Endothelial cell of umbilical vein (primary cell): Measurements from ENCODE around the gene MTPN. TPM values are rescaled to one million over a fixed set of nuclear protein-coding genes. Genes with fewer than 3 reads are reported as not detected.

Source experiments
- BruUV-seq: library from RNA; stranded (reverse); fragments of 400-500 nt; replicated peaks from 2 replicates; lab custom pipeline; 2021; lab: Mats Ljungman, UMichigan
- CTCF ChIA-PET: fragments of 300-600, 350-600 bp; sonication (Branson Sonifier 250); formaldehyde crosslinking; loops from one replicate; lab custom pipeline; 2021; ENCODE audit warnings: antibody characterized with exemption, inconsistent platforms; lab: Charles Lee
- POLR2A ChIA-PET: fragments of 300-600, 350-600 bp; sonication (Branson Sonifier 250); formaldehyde crosslinking; loops from one replicate; lab custom pipeline; 2021; ENCODE audit warnings: antibody characterized with exemption, inconsistent platforms; lab: Charles Lee
- DNase-seq: peaks from one replicate; pipeline ENCODE4 v3.0.0-alpha.2; 2011; ENCODE audit warnings: low read depth, low spot score
- FAIRE-seq: peaks from 2 replicates; lab custom pipeline; 2011; peaks lifted over from hg19 to GRCh38; lab: Jason Lieb, UNC
- H2AFZ ChIP-seq: 2 replicates; pipeline ENCODE4 v1.6.0; 2012; ENCODE audit warnings: low read depth, low read length, control low read depth, inconsistent platforms
- H3K27ac ChIP-seq: 2 replicates; pipeline ENCODE4 v1.5.1; 2011; ENCODE audit warnings: low read depth, mild to moderate bottlenecking, control low read depth, low read length, moderate library complexity; ENCODE audit not compliant: insufficient read depth
- H3K27me3 ChIP-seq, 2 experiments: 2 replicates each; pipeline versions ENCODE4 v1.6.0 to v1.6.1; 2011; ENCODE audit warnings: low read length in 2 of 2, mixed read lengths in 1 of 2; ENCODE audit not compliant: control insufficient read depth in 2 of 2, insufficient read depth in 2 of 2
- H3K36me3 ChIP-seq, 2 experiments: 2 replicates in 1 of 2; 3 replicates in 1 of 2; pipeline ENCODE4 v1.5.1; 2011; ENCODE audit warnings: low read length in 2 of 2, mild to moderate bottlenecking in 1 of 2, moderate library complexity in 1 of 2; ENCODE audit not compliant: control insufficient read depth in 2 of 2, insufficient read depth in 2 of 2; ENCODE audit errors: extremely low read depth in 1 of 2
- H3K4me1 ChIP-seq: 3 replicates; pipeline ENCODE4 v1.5.1; 2011; ENCODE audit warnings: mild to moderate bottlenecking, low read length; ENCODE audit not compliant: control insufficient read depth, insufficient read depth; ENCODE audit errors: extremely low read depth
- H3K4me2 ChIP-seq: 2 replicates; pipeline ENCODE4 v1.6.1; 2011; ENCODE audit warnings: low read length, control low read depth, mixed read lengths; ENCODE audit not compliant: insufficient read depth
- H3K4me3 ChIP-seq, 3 experiments: fragments of 200-600 bp in 1 of 3; sonication (generic), shearing (Covaris generic) in 1 of 3; replicated peaks in 1 of 3; 2 replicates each; pipeline ENCODE4 v1.5.1; 2011 to 2016; ENCODE audit warnings: control low read depth in 3 of 3, low read length in 3 of 3, mild to moderate bottlenecking in 2 of 3, inconsistent platforms in 1 of 3, low read depth in 1 of 3, moderate library complexity in 1 of 3; ENCODE audit not compliant: insufficient read depth in 1 of 3
- H3K79me2 ChIP-seq: 2 replicates; pipeline ENCODE4 v1.6.0; 2012; ENCODE audit warnings: low read length, inconsistent platforms; ENCODE audit not compliant: control insufficient read depth, insufficient read depth
- H3K9ac ChIP-seq: replicated peaks from 2 replicates; pipeline ENCODE3; 2011; ENCODE audit warnings: low read length, control low read depth; ENCODE audit not compliant: insufficient read depth; ENCODE audit errors: extremely low read depth
- H3K9me1 ChIP-seq: replicated peaks from 3 replicates; pipeline ENCODE4 v1.6.0; 2011; ENCODE audit warnings: mild to moderate bottlenecking, low read length; ENCODE audit not compliant: control insufficient read depth, insufficient read depth; ENCODE audit errors: extremely low read depth
- H3K9me3 ChIP-seq: replicated peaks from 2 replicates; pipeline ENCODE4 v1.5.1; 2012; ENCODE audit warnings: low read length, inconsistent platforms; ENCODE audit not compliant: control insufficient read depth, insufficient read depth
- H4K20me1 ChIP-seq: replicated peaks from 2 replicates; pipeline ENCODE3; 2011; ENCODE audit warnings: mild to moderate bottlenecking, low read length; ENCODE audit not compliant: control insufficient read depth, insufficient read depth; ENCODE audit errors: extremely low read depth
- EZH2 ChIP-seq: IDR thresholded peaks from 2 replicates; pipeline ENCODE4 v1.6.1; 2012; ENCODE audit warnings: borderline replicate concordance, low read depth, mild to moderate bottlenecking, moderate library complexity, low read length, inconsistent platforms; ENCODE audit not compliant: severe bottlenecking
- FOS ChIP-seq: IDR thresholded peaks from 2 replicates; pipeline ENCODE4 v1.6.1; 2011; ENCODE audit warnings: mild to moderate bottlenecking, low read length, moderate library complexity, borderline replicate concordance; ENCODE audit not compliant: insufficient read depth
- GATA2 ChIP-seq: IDR thresholded peaks from 2 replicates; pipeline ENCODE4 v1.7.0; 2011; ENCODE audit warnings: low read depth, mild to moderate bottlenecking, moderate library complexity, mixed read lengths, low read length; ENCODE audit not compliant: insufficient read length, insufficient read depth
- JUN ChIP-seq: IDR thresholded peaks from 2 replicates; pipeline ENCODE4 v1.6.1; 2011; ENCODE audit warnings: borderline replicate concordance, low read depth; ENCODE audit not compliant: insufficient read length, insufficient read depth
- MAX ChIP-seq: IDR thresholded peaks from 2 replicates; pipeline ENCODE4 v1.6.1; 2011; ENCODE audit not compliant: insufficient read depth, insufficient read length
- MYC ChIP-seq: IDR thresholded peaks from one replicate; pipeline ENCODE4 v1.6.1; 2011; ENCODE audit warnings: mild to moderate bottlenecking, low read depth, low read length
- POLR2A ChIP-seq: IDR thresholded peaks from 2 replicates; pipeline ENCODE4 v1.6.1; 2012; ENCODE audit warnings: low read depth, mild to moderate bottlenecking, control low read depth, low read length
- POLR2AphosphoS5 ChIP-seq: IDR thresholded peaks from 2 replicates; pipeline ENCODE4 v1.6.1; 2012; ENCODE audit warnings: low read depth, mild to moderate bottlenecking, control low read depth, low read length, moderate library complexity; ENCODE audit not compliant: insufficient read depth
- dilution Hi-C: fragments of 300-500 bp; cut with MboI; formaldehyde crosslinking; loops from one replicate; pipeline ENCODE4 v1.15.0; 2019; ENCODE audit warnings: low sequenced_read_pairs; ENCODE audit not compliant: extremely low pct_ligation_motif_present
- intact Hi-C: fragments of 100-400 bp; cut with micrococcal nuclease; formaldehyde crosslinking; loops from one replicate; pipeline ENCODE4 v1.10.0; 2022
- polyA plus RNA-seq, 4 experiments: library from polyadenylated mRNA; depleted of rRNA in 3 of 4; stranded (reverse) in 3 of 4; unstranded in 1 of 4; fragments of >200 nt; gene quantifications; 2 replicates each; pipeline versions ENCODE4 v1.2.1 to v1.2.3, GENCODE V29; 2011 to 2012; ENCODE audit warnings: missing spikeins in 1 of 4
- total RNA-seq: library from RNA; stranded (reverse); gene quantifications from 2 replicates; pipeline ENCODE4 v1.2.3, GENCODE V29; 2021
- TF ChIP-seq, protein P1 (sequence below), 2 donors: IDR thresholded peaks; 1 replicate in 1 of 2; 2 replicates in 1 of 2; pipeline ENCODE4 v1.5.1; 2011; ENCODE audit warnings: low read length in 2 of 2, mild to moderate bottlenecking in 2 of 2, moderate library complexity in 2 of 2, control low read depth in 1 of 2, inconsistent platforms in 1 of 2, low read depth in 1 of 2; ENCODE audit not compliant: insufficient read depth in 1 of 2; ENCODE audit errors: extremely low read depth in 1 of 2

Gene MTPN
- total and polyA plus RNA-seq, 2 donors (not counting 3 experiments of a cell fraction or from before 2014, with no cell fraction given) = 58.1 to 174 TPM

GRCh38 chr7:135922263-135922662 lies 54.9 kb downstream of the MTPN start:
- Histone ChIP-seq H3K36me3 (no peaks in the 10 kb centered on the region), H3K4me1 (peaks cover 14% of the 10 kb centered on the region), H3K9ac (no peak overlapping the region), H3K27me3 (no peaks in the 10 kb centered on the region), H2AFZ (no peak overlapping the region), H3K79me2 (no peaks in the 10 kb centered on the region), H4K20me1 (no peaks in the 10 kb centered on the region), H3K27ac (no peak overlapping the region), H3K9me1 (no peaks in the 10 kb centered on the region), H3K9me3 (no peaks in the 10 kb centered on the region), H3K4me3 (no peak overlapping the region), H3K4me2 (no peak overlapping the region)
- dilution Hi-C loops = no loop called here
- no TSS peak for BruUV-seq
- no peak for FAIRE-seq
- ChIA-PET POLR2A (no interaction called here), CTCF (no interaction called here)
- no peak for TF ChIP-seq GATA2
- no peak for TF ChIP-seq EZH2
- TF ChIP-seq JUN = no peak
- TF ChIP-seq MAX = no peak
- no peak for TF ChIP-seq POLR2A
- TF ChIP-seq MYC = no peak
- no peak for TF ChIP-seq FOS
- TF ChIP-seq POLR2AphosphoS5 = no peak
- TF ChIP-seq, protein P1, sequence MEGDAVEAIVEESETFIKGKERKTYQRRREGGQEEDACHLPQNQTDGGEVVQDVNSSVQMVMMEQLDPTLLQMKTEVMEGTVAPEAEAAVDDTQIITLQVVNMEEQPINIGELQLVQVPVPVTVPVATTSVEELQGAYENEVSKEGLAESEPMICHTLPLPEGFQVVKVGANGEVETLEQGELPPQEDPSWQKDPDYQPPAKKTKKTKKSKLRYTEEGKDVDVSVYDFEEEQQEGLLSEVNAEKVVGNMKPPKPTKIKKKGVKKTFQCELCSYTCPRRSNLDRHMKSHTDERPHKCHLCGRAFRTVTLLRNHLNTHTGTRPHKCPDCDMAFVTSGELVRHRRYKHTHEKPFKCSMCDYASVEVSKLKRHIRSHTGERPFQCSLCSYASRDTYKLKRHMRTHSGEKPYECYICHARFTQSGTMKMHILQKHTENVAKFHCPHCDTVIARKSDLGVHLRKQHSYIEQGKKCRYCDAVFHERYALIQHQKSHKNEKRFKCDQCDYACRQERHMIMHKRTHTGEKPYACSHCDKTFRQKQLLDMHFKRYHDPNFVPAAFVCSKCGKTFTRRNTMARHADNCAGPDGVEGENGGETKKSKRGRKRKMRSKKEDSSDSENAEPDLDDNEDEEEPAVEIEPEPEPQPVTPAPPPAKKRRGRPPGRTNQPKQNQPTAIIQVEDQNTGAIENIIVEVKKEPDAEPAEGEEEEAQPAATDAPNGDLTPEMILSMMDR (IDR thresholded peaks at IDR 0.05; ENCODE audit: extremely low read depth in 1 of 2, insufficient read depth in 1 of 2, low read depth in 1 of 2, low read length in 2 of 2) = no peak
- intact Hi-C loops = loop anchor here (2.0 to 5.0 kb wide), 2 partner anchors 21 to 250 kb away; no protein-coding TSS in a partner anchor
- no peak for DNase-seq
